ENCODE results near the gene NOS2.
"Not testable (repeated sequence)": the region's sequence is repeated elsewhere in the genome, so short reads cannot be mapped to it uniquely, and the experiment has no call there.

- TF ChIP-seq, protein P1, sequence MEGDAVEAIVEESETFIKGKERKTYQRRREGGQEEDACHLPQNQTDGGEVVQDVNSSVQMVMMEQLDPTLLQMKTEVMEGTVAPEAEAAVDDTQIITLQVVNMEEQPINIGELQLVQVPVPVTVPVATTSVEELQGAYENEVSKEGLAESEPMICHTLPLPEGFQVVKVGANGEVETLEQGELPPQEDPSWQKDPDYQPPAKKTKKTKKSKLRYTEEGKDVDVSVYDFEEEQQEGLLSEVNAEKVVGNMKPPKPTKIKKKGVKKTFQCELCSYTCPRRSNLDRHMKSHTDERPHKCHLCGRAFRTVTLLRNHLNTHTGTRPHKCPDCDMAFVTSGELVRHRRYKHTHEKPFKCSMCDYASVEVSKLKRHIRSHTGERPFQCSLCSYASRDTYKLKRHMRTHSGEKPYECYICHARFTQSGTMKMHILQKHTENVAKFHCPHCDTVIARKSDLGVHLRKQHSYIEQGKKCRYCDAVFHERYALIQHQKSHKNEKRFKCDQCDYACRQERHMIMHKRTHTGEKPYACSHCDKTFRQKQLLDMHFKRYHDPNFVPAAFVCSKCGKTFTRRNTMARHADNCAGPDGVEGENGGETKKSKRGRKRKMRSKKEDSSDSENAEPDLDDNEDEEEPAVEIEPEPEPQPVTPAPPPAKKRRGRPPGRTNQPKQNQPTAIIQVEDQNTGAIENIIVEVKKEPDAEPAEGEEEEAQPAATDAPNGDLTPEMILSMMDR (conservative IDR thresholded peaks at IDR 0.05; ENCODE audit: low read depth, low read length): not testable (repeated sequence)
- TF ChIP-seq EZH2 (IDR thresholded peaks at IDR 0.05; ENCODE audit: borderline replicate concordance, low read depth, low read length, poor library complexity, severe bottlenecking): not testable (repeated sequence)
These were observed 55.0 kb downstream of the NOS2 start for GRCh38 chr17:27745207-27745830.

Data from A673 (cell line).